Neuronal stem cell (in vitro differentiated cells): ENCODE results near the gene MAPKBP1.
"Not testable (repeated sequence)": the region's sequence is repeated elsewhere in the genome, so short reads cannot be mapped to it uniquely, and the experiment has no call there.

ENCODE experiments used
- DNase-seq: peaks from one replicate; pipeline ENCODE4 v3.0.0-alpha.2; 2013; ENCODE audit warnings: low spot score
- H2AFZ ChIP-seq: one replicate; pipeline ENCODE4 v1.6.1; 2013; ENCODE audit warnings: mild to moderate bottlenecking, low read length, inconsistent platforms
- H2AK5ac ChIP-seq: 2 replicates; pipeline ENCODE4 v1.6.1; 2013; ENCODE audit warnings: low read depth, mild to moderate bottlenecking, inconsistent platforms, low read length, moderate library complexity, mixed read lengths
- H2BK120ac ChIP-seq: 2 replicates; pipeline ENCODE4 v1.6.1; 2013; ENCODE audit warnings: low read depth, mild to moderate bottlenecking, inconsistent platforms, low read length, moderate library complexity, mixed read lengths
- H2BK12ac ChIP-seq: one replicate; pipeline ENCODE4 v1.6.1; 2013; ENCODE audit warnings: low read length, inconsistent platforms
- H2BK15ac ChIP-seq: 2 replicates; pipeline ENCODE4 v1.6.1; 2013; ENCODE audit warnings: mild to moderate bottlenecking, low read length, inconsistent platforms, mixed read lengths
- H2BK5ac ChIP-seq: one replicate; pipeline ENCODE4 v1.6.1; 2013; ENCODE audit warnings: inconsistent platforms, mild to moderate bottlenecking, low read length, moderate library complexity
- H3K14ac ChIP-seq: one replicate; pipeline ENCODE4 v1.6.1; 2013; ENCODE audit warnings: low read length, inconsistent platforms
- H3K18ac ChIP-seq: 2 replicates; pipeline ENCODE4 v1.6.1; 2013; ENCODE audit warnings: low read length, inconsistent platforms
- H3K23ac ChIP-seq: 2 replicates; pipeline ENCODE4 v1.6.1; 2013; ENCODE audit warnings: low read depth, mild to moderate bottlenecking, mixed read lengths, low read length, inconsistent platforms; ENCODE audit not compliant: poor library complexity
- H3K27ac ChIP-seq: replicated peaks from 3 replicates; pipeline ENCODE4 v1.5.1; 2013; ENCODE audit warnings: low read length, inconsistent platforms
- H3K27me3 ChIP-seq, 3 experiments: 2 replicates each; pipeline ENCODE4 v1.6.1; 2013; ENCODE audit warnings: low read length in 3 of 3, mild to moderate bottlenecking in 2 of 3, inconsistent platforms in 1 of 3, low read depth in 1 of 3, mixed read lengths in 1 of 3, moderate library complexity in 1 of 3; ENCODE audit not compliant: control insufficient read depth in 3 of 3, insufficient read depth in 3 of 3
- H3K36me3 ChIP-seq, 2 donors: replicated peaks in 1 of 2; 2 replicates each; pipeline ENCODE4 v1.6.1; 2013; ENCODE audit warnings: low read length in 2 of 2; ENCODE audit not compliant: control insufficient read depth in 2 of 2, insufficient read depth in 2 of 2
- H3K4ac ChIP-seq: 2 replicates; pipeline ENCODE4 v1.6.1; 2013; ENCODE audit warnings: inconsistent platforms, mild to moderate bottlenecking, low read length, moderate library complexity
- H3K4me1 ChIP-seq, 2 donors: 1 replicate in 1 of 2; 2 replicates in 1 of 2; pipeline ENCODE4 v1.6.1; 2013; ENCODE audit warnings: low read length in 2 of 2, low read depth in 1 of 2; ENCODE audit not compliant: control insufficient read depth in 2 of 2, insufficient read depth in 1 of 2
- H3K4me2 ChIP-seq: one replicate; pipeline ENCODE4 v1.6.1; 2013; ENCODE audit warnings: mild to moderate bottlenecking, low read length, inconsistent platforms; ENCODE audit not compliant: insufficient read depth, poor library complexity, severe bottlenecking
- H3K4me3 ChIP-seq, 2 donors: 2 replicates each; pipeline ENCODE4 v1.5.1; 2013; ENCODE audit warnings: low read length in 2 of 2, mild to moderate bottlenecking in 2 of 2, inconsistent platforms in 1 of 2, moderate library complexity in 1 of 2
- H3K79me1 ChIP-seq: one replicate; pipeline ENCODE4 v1.6.1; 2013; ENCODE audit warnings: low read depth, mild to moderate bottlenecking, inconsistent platforms, low read length, moderate library complexity
- H3K9ac ChIP-seq: one replicate; pipeline ENCODE4 v1.6.1; 2013; ENCODE audit warnings: mild to moderate bottlenecking, low read depth, low read length, inconsistent platforms; ENCODE audit not compliant: poor library complexity
- H3K9me3 ChIP-seq, 2 donors: replicated peaks in 1 of 2; 2 replicates each; pipeline versions ENCODE3 to v1.6.1; 2013; ENCODE audit warnings: low read length in 2 of 2, mild to moderate bottlenecking in 2 of 2, inconsistent platforms in 1 of 2, low read depth in 1 of 2, mixed read lengths in 1 of 2, moderate library complexity in 1 of 2; ENCODE audit not compliant: control insufficient read depth in 2 of 2, insufficient read depth in 1 of 2
- H4K8ac ChIP-seq: one replicate; pipeline ENCODE4 v1.6.1; 2013; ENCODE audit warnings: low read depth, mild to moderate bottlenecking, inconsistent platforms, low read length, moderate library complexity
- H4K91ac ChIP-seq: one replicate; pipeline ENCODE4 v1.6.1; 2013; ENCODE audit warnings: low read length, low read depth, mild to moderate bottlenecking, inconsistent platforms; ENCODE audit not compliant: poor library complexity
- WGBS, 2 donors: extraction: QIAGEN DNeasy Blood & Tissue Kit; methylation state at CpG; one replicate each; pipeline ENCODE4 v1.1.7; 2013; ENCODE audit warnings: missing lambda C conversion rate in 2 of 2, mixed read lengths in 1 of 2; ENCODE audit not compliant: insufficient read length in 2 of 2, insufficient replicate concordance in 1 of 2; ENCODE audit errors: extremely low coverage in 2 of 2; 5-methylcytosine and 5-hydroxymethylcytosine counted together

The MAPKBP1 gene

GRCh38 chr15:41829959-41830646 is 55.8 kb downstream of the MAPKBP1 start:
- no peaks in the 10 kb centered on the region for H3K27me3 ChIP-seq
- no CpG with 5 or more reads among the region's 13 CpGs for WGBS, 2 donors
- H4K91ac ChIP-seq: no peak overlapping the region
- no peak overlapping the region for H3K4me2 ChIP-seq
- H2AFZ ChIP-seq: no peak overlapping the region
- no peak overlapping the region for H3K18ac ChIP-seq
- H3K9ac ChIP-seq: no peak overlapping the region
- H2BK12ac ChIP-seq: no peak overlapping the region
- H3K9me3 ChIP-seq: no peaks in the 10 kb centered on the region
- no peak overlapping the region for H3K4ac ChIP-seq
- no peak overlapping the region for H2AK5ac ChIP-seq
- H2BK5ac ChIP-seq: no peak overlapping the region
- no peak overlapping the region for H2BK15ac ChIP-seq
- peaks cover 5% of the 10 kb centered on the region for H3K79me1 ChIP-seq
- no peak overlapping the region for H4K8ac ChIP-seq
- no peak for DNase-seq
- H3K36me3 ChIP-seq: peaks cover 10 to 37% of the 10 kb centered on the region in 2 donors
- H3K27ac ChIP-seq: no peak overlapping the region
- peaks cover 8% of the 10 kb centered on the region in 2 donors for H3K4me1 ChIP-seq
- H3K14ac ChIP-seq: no peak overlapping the region
- peak overlapping the region; percentile 34 for H3K23ac ChIP-seq
- H2BK120ac ChIP-seq: no peak overlapping the region
- H3K4me3 ChIP-seq: no peak overlapping the region

- not testable (repeated sequence) for H3K9me3 ChIP-seq, H2AK5ac ChIP-seq, DNase-seq, H3K23ac ChIP-seq, H2BK5ac ChIP-seq, H4K8ac ChIP-seq, H3K14ac ChIP-seq, H3K4me3 ChIP-seq, H3K18ac ChIP-seq, H2AFZ ChIP-seq, H2BK120ac ChIP-seq, H3K9ac ChIP-seq, H3K4ac ChIP-seq, H2BK15ac ChIP-seq, H3K79me1 ChIP-seq, H3K27me3 ChIP-seq, H3K27ac ChIP-seq, H3K4me1 ChIP-seq, H3K4me2 ChIP-seq, H2BK12ac ChIP-seq, H4K91ac ChIP-seq
- WGBS, 2 donors: no CpG with 5 or more reads among the region's 4 CpGs
- peaks cover 10 to 40% of the 10 kb centered on the region in 2 donors for H3K36me3 ChIP-seq
Observed at GRCh38 chr15:41831291-41831690, 57.0 kb downstream of the MAPKBP1 start.

DNA sequence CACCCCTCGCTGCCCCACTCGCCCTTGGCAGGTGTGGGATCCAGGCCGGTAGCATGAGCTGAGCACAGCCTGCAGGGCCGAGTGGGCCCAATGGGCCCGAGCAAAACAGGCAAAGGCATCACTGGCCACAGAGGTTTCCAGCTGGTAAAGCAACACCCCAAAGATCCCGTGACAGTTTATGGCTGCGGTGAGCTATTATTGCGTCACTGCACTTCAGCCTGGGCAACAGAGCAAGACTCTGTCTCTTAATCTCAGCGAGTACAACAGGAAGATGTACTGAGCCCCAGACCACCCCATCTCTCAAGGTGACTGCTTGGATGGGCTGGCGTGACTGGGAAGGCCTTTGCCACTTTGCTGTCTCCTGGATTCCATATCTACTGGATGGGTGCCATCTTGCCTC is 57.9 kb downstream of the MAPKBP1 start:
- DNase-seq: no peak
- peaks cover 5% of the 10 kb centered on the region for H3K79me1 ChIP-seq
- no peak overlapping the region for H3K4ac ChIP-seq
- H3K4me2 ChIP-seq: no peak overlapping the region
- H2BK120ac ChIP-seq: no peak overlapping the region
- H4K8ac ChIP-seq: no peak overlapping the region
- H2AK5ac ChIP-seq: no peak overlapping the region
- H3K27me3 ChIP-seq: no peaks in the 10 kb centered on the region
- no peak overlapping the region for H3K4me3 ChIP-seq
- H3K18ac ChIP-seq: no peak overlapping the region
- no peak overlapping the region for H2BK12ac ChIP-seq
- H2BK5ac ChIP-seq: no peak overlapping the region
- peaks cover 13 to 40% of the 10 kb centered on the region in 2 donors for H3K36me3 ChIP-seq
- no peak overlapping the region for H3K23ac ChIP-seq
- peaks cover 6 to 8% of the 10 kb centered on the region in 2 donors for H3K4me1 ChIP-seq
- WGBS, 2 donors: no CpG with 5 or more reads among the region's 10 CpGs
- H3K9me3 ChIP-seq: no peaks in the 10 kb centered on the region
- H2AFZ ChIP-seq: no peak overlapping the region
- no peak overlapping the region for H4K91ac ChIP-seq
- H3K9ac ChIP-seq: no peak overlapping the region
- no peak overlapping the region for H2BK15ac ChIP-seq
- H3K14ac ChIP-seq: no peak overlapping the region
- no peak overlapping the region for H3K27ac ChIP-seq

DNA sequence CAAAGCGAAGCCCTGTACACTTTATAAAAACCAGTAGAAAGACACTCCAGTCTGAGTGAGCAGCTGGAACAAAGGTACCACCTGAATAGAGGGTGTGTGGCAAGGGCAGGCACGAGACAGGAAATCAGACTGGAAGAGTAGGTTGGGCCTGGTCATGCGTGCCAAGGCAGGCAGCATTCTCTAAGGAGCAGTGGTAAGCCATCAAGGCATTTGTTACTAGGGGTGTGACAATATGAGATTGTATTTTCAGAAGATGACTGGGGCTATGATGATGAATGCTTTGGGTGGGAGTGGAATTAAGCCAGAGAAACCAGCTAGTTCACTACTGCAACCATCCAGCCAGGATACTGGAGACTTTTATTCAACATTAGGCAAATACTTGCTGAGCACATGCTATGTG is 58.6 kb downstream of the MAPKBP1 start:
- Histone ChIP-seq H2BK15ac (no peak overlapping the region), H3K9ac (no peak overlapping the region), H3K14ac (no peak overlapping the region), H4K8ac (no peak overlapping the region), H2BK5ac (no peak overlapping the region), H3K4me2 (no peak overlapping the region), H3K18ac (no peak overlapping the region), H3K4ac (no peak overlapping the region), H3K27me3 (no peaks in the 10 kb centered on the region), H3K36me3 (peaks cover 14 to 43% of the 10 kb centered on the region in 2 donors), H2BK120ac (no peak overlapping the region), H3K9me3 (no peaks in the 10 kb centered on the region), H3K23ac (no peak overlapping the region), H2AFZ (no peak overlapping the region), H2AK5ac (no peak overlapping the region), H4K91ac (no peak overlapping the region), H3K79me1 (peaks cover 5% of the 10 kb centered on the region), H3K4me3 (no peak overlapping the region), H3K27ac (no peak overlapping the region), H3K4me1 (peaks cover 6 to 8% of the 10 kb centered on the region in 2 donors), H2BK12ac (no peak overlapping the region)
- DNase-seq: no peak
- WGBS, 2 donors: no CpG with 5 or more reads among the region's 3 CpGs
